Stomach (tissue), 9 donors: ENCODE results near the gene ATXN1. TPM values are rescaled to one million over a fixed set of nuclear protein-coding genes. Genes with fewer than 3 reads are reported as not detected.

Experiments used
- DNase-seq, 2 donors: peaks; one replicate each; pipeline versions ENCODE4 v3.0.0 to v3.0.0-alpha.2; 2013 to 2019
- H3K27ac ChIP-seq, 5 donors: fragments of 200-600 bp in 4 of 5; sonication (generic) in 4 of 5; one replicate each; pipeline ENCODE4 v1.5.1; 2013 to 2019; ENCODE audit warnings: mild to moderate bottlenecking in 1 of 5, moderate library complexity in 1 of 5
- H3K27me3 ChIP-seq, 3 donors: fragments of 200-600 bp; sonication (generic); one replicate each; pipeline ENCODE4 v1.5.1; 2017 to 2019; ENCODE audit warnings: mixed run types in 1 of 3
- H3K36me3 ChIP-seq, 4 donors: fragments of 200-600 bp; sonication (generic); 1 replicate in 3 of 4; 2 replicates in 1 of 4; pipeline ENCODE4 v1.5.1; 2016 to 2019
- H3K4me1 ChIP-seq, 4 donors: fragments of 200-600 bp; sonication (generic); one replicate each; pipeline ENCODE4 v1.5.1; 2016 to 2019
- H3K4me3 ChIP-seq, 4 donors: fragments of 200-600 bp; sonication (generic) in 3 of 4; one replicate each; pipeline ENCODE4 v1.5.1; 2016 to 2019; ENCODE audit warnings: mild to moderate bottlenecking in 1 of 4
- H3K9me3 ChIP-seq, 4 donors: fragments of 200-600 bp; sonication (generic); one replicate each; pipeline ENCODE4 v1.5.1; 2016 to 2019
- EP300 ChIP-seq: sonication (generic); formaldehyde crosslinking; IDR thresholded peaks from one replicate; pipeline ENCODE4 v1.6.1; 2017; ENCODE audit warnings: antibody characterized with exemption
- POLR2A ChIP-seq, 4 donors: fragments of 450-650 bp; IDR thresholded peaks; one replicate each; pipeline ENCODE4 v1.6.1; 2016; ENCODE audit warnings: antibody characterized with exemption in 4 of 4, control low read depth in 2 of 4, mild to moderate bottlenecking in 1 of 4, moderate library complexity in 1 of 4
- POLR2AphosphoS5 ChIP-seq, 3 donors: sonication (generic); formaldehyde crosslinking; IDR thresholded peaks; one replicate each; pipeline ENCODE4 v1.6.1; 2016; ENCODE audit warnings: antibody characterized with exemption in 3 of 3
- WGBS, 5 donors: extraction: QIAGEN DNeasy Blood & Tissue Kit in 3 of 5; methylation state at CpG; one replicate each; pipeline versions ENCODE4 v1.1.5 to v1.1.7; 2013 to 2018; 5-methylcytosine and 5-hydroxymethylcytosine counted together
- intact Hi-C: fragments of 100-400 bp; cut with DNase I; formaldehyde crosslinking; loops from one replicate; pipeline ENCODE4 v1.15.1; 2023; ENCODE audit warnings: low total_unique reads
- polyA plus RNA-seq, 3 donors: library from polyadenylated mRNA; stranded (reverse); fragments of 200-250 nt; gene quantifications; one replicate each; pipeline ENCODE4 v1.2.3, GENCODE V29; 2013
- total RNA-seq, 5 donors: library from RNA; depleted of rRNA; stranded (reverse); fragments of >200 nt; gene quantifications; one replicate each; pipeline versions ENCODE4 v1.1.0 to v1.2.3, GENCODE V29; 2014 to 2016
- TF ChIP-seq, protein P1 (sequence below), 7 experiments: fragments of 450-650 bp in 4 of 7; fragments of 200-600 bp in 3 of 7; sonication (generic) in 3 of 7; IDR thresholded peaks; one replicate each; pipeline ENCODE4 v1.5.1; 2016 to 2019; ENCODE audit warnings: antibody characterized with exemption in 7 of 7, control low read depth in 2 of 7, mild to moderate bottlenecking in 1 of 7
- donor health status: healthy with polysubstance abuse.
- donor health status: Bipolar disorder and iron deficiency.
- donor health status: healthy.

Gene ATXN1
- total and polyA plus RNA-seq, 8 donors, result 5.2 to 106 (median 39.0) TPM

DNA sequence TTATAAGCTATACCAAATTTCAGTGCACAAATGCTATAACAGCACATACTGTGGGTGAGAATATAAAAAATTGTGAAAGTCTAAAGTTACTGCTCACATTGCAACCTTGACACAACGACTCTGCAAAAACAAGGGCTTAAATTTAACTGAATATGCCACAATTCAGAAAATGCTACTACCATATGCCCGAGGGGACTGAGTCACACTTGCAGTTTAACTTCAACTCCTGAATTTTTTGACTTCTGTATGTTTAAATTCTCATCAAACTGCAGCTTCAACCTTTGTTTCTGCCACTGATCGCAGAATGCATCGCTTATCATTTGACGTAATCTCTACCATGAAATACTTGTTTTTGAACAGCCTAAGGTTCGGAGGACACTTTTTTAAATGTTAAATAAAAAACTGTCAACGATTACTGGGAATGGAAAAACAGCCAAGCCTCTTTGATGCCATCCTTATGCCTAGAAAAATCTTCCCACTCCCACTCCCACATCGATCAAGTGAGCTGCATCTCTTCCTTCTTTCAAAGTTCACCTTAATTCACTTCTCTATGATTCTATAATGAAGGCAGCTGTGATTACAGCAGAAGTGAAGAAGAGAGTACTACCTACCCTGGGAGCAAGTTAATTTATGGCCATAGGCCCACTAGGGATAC is 136.5 kb downstream of the ATXN1 start:
- H3K4me1 ChIP-seq, result peaks cover 0 to 48% (median 12%) of the 10 kb centered on the region in 4 donors
- no peaks in the 10 kb centered on the region for H3K27me3 ChIP-seq
- no peak for TF ChIP-seq EP300
- TF ChIP-seq, protein P1, sequence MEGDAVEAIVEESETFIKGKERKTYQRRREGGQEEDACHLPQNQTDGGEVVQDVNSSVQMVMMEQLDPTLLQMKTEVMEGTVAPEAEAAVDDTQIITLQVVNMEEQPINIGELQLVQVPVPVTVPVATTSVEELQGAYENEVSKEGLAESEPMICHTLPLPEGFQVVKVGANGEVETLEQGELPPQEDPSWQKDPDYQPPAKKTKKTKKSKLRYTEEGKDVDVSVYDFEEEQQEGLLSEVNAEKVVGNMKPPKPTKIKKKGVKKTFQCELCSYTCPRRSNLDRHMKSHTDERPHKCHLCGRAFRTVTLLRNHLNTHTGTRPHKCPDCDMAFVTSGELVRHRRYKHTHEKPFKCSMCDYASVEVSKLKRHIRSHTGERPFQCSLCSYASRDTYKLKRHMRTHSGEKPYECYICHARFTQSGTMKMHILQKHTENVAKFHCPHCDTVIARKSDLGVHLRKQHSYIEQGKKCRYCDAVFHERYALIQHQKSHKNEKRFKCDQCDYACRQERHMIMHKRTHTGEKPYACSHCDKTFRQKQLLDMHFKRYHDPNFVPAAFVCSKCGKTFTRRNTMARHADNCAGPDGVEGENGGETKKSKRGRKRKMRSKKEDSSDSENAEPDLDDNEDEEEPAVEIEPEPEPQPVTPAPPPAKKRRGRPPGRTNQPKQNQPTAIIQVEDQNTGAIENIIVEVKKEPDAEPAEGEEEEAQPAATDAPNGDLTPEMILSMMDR (IDR thresholded peaks at IDR 0.05), result no peak
- TF ChIP-seq POLR2A (IDR thresholded peaks at IDR 0.05), result no peak
- TF ChIP-seq POLR2AphosphoS5 (IDR thresholded peaks at IDR 0.05), result no peak
- WGBS, 5 donors, result 89 to 94% (median 93%) methylated on average over 8 of the region's 8 CpGs
- no peaks in the 10 kb centered on the region for H3K36me3 ChIP-seq
- no peak overlapping the region for H3K4me3 ChIP-seq
- DNase-seq, result no peak
- intact Hi-C loops, result no loop called here
- no peaks in the 10 kb centered on the region for H3K9me3 ChIP-seq
- no peak overlapping the region for H3K27ac ChIP-seq

DNA sequence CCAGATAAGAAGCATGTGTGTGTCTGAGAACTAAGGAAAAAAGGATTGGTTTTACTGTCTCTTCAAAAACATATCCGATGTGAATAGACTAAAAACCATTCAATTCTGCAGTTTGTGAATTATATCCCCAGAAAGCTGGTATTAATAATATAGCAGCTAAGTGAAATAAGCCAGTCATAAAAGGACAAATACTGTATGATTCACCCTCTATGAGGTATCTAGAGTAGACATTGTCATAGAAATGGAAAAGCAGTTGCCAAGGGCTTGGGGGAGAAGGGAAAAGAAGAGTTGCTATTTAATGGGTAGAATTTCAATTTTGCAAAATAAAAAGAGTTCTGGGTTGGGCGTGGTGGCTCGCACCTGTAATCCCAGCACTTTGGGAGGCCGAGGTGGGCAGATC is 137.5 kb downstream of the ATXN1 start:
- intact Hi-C loops, result no loop called here
- WGBS, 5 donors, result 93 to 97% (median 95%) methylated on average over 4 of the region's 4 CpGs
- Histone ChIP-seq H3K4me3 (no peak overlapping the region), H3K9me3 (no peaks in the 10 kb centered on the region), H3K27ac (no peak overlapping the region), H3K36me3 (no peaks in the 10 kb centered on the region), H3K4me1 (peaks cover 0 to 48% (median 16%) of the 10 kb centered on the region in 4 donors), H3K27me3 (no peaks in the 10 kb centered on the region)
- no peak for DNase-seq
- TF ChIP-seq POLR2AphosphoS5 (IDR thresholded peaks at IDR 0.05) (no peak), EP300 (no peak), POLR2A (IDR thresholded peaks at IDR 0.05) (no peak)
- TF ChIP-seq, protein P1 (IDR thresholded peaks at IDR 0.05), result no peak

DNA sequence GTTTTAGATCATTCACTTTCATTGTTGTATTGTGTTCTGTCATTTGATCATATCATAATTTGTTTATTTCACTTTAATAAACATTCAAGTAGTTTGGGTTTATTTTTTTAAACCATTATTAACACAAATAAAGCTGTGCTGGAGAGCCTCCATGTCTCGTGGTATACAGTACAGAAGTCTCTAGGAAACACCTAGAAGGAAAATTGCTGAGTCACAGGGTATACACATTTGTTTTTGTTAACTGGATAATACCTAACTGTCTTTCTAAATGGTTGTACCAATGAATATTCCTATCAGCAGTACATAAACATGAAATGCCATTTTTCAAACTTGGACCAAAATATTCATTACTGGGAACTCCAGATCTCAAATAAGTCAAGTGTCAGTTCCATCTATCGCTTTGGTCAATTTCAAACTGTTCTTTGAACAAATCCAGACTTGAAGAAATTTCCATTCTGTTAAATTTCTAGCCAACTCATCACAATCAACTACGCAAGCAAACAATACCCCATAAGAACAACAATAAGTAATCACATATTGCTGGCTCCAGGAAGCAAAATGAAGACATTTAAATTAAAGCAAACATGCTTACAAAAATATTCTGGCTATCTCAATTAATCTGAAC is 138.1 kb downstream of the ATXN1 start:
- no peaks in the 10 kb centered on the region for H3K36me3 ChIP-seq
- intact Hi-C loops, result no loop called here
- H3K27ac ChIP-seq, result no peak overlapping the region
- 62 to 88% (median 84%) methylated on average over 3 of the region's 3 CpGs for WGBS, 5 donors
- no peaks in the 10 kb centered on the region for H3K27me3 ChIP-seq
- H3K4me3 ChIP-seq, result no peak overlapping the region
- TF ChIP-seq POLR2AphosphoS5 (IDR thresholded peaks at IDR 0.05) (no peak), EP300 (no peak)
- TF ChIP-seq, protein P1 (IDR thresholded peaks at IDR 0.05), result no peak
- DNase-seq, result no peak
- H3K9me3 ChIP-seq, result no peaks in the 10 kb centered on the region
- H3K4me1 ChIP-seq, result peaks cover 0 to 48% (median 17%) of the 10 kb centered on the region in 4 donors

DNA sequence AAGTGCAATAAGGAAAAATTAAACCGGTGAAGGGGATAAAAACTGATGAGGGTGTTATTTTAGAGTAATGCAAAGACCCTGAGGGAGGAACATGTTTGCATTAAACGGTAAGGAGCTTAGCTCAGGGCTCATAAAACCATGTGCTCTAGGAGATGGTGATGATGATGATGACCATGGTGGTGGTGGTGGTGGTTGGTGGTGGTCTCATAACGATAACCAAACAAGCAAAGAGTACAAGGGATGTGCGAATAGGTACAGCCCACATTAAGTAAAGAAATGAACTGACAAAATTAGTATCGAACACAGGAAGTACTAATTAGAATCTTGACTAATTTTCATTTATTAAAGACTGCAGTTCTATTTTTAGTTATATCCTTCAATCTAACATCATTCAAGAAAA is 139.1 kb downstream of the ATXN1 start:
- Histone ChIP-seq H3K9me3 (no peaks in the 10 kb centered on the region), H3K36me3 (no peaks in the 10 kb centered on the region), H3K4me1 (peaks cover 0 to 46% (median 17%) of the 10 kb centered on the region in 4 donors), H3K27me3 (no peaks in the 10 kb centered on the region), H3K27ac (no peak overlapping the region), H3K4me3 (no peak overlapping the region)
- intact Hi-C loops, result no loop called here
- DNase-seq, result no peak
- 84 to 92% (median 89%) methylated on average over 5 of the region's 5 CpGs for WGBS, 5 donors
- TF ChIP-seq, protein P1 (IDR thresholded peaks at IDR 0.05), result no peak
- TF ChIP-seq POLR2A (IDR thresholded peaks at IDR 0.05) (no peak), EP300 (no peak), POLR2AphosphoS5 (IDR thresholded peaks at IDR 0.05) (no peak)
